HepG2 (cell line): ENCODE data around the gene CD79A. TPM values are rescaled to one million over a fixed set of nuclear protein-coding genes. Genes with fewer than 3 reads are reported as not detected.

Source experiments
- CEBPB ChIP-seq: IDR thresholded peaks from 2 replicates; pipeline ENCODE4 v1.6.1; 2011; ENCODE audit warnings: low read depth, low read length, improper control_type of control experiment, borderline replicate concordance
- FOSL2 ChIP-seq: sonication (generic); formaldehyde crosslinking; IDR thresholded peaks from 2 replicates; pipeline ENCODE4 v1.4.0; 2020; ENCODE audit warnings: missing genetic modification reagents
- GPN1 ChIP-seq: sonication (generic); formaldehyde crosslinking; IDR thresholded peaks from 2 replicates; pipeline ENCODE4 v1.5.1; 2020; ENCODE audit warnings: missing genetic modification reagents, borderline replicate concordance
- HDAC2 ChIP-seq: sonication (generic); formaldehyde crosslinking; IDR thresholded peaks from 2 replicates; pipeline ENCODE4 v1.4.0; 2020; ENCODE audit warnings: missing genetic modification reagents
- JUN ChIP-seq: sonication (generic); formaldehyde crosslinking; IDR thresholded peaks from 2 replicates; pipeline ENCODE4 v1.4.0; 2020; ENCODE audit warnings: mild to moderate bottlenecking, missing genetic modification reagents
- KLF15 ChIP-seq: sonication (generic); formaldehyde crosslinking; IDR thresholded peaks from 2 replicates; pipeline ENCODE4 v1.8.1; 2023; ENCODE audit warnings: borderline replicate concordance, mild to moderate bottlenecking, inconsistent platforms, missing genetic modification reagents, mixed read lengths
- MIXL1 ChIP-seq: IDR thresholded peaks from 2 replicates; pipeline ENCODE4 v1.6.1; 2016
- NFE2 ChIP-seq: sonication (generic); formaldehyde crosslinking; IDR thresholded peaks from 2 replicates; pipeline ENCODE4 v1.4.0; 2020; ENCODE audit warnings: missing genetic modification reagents
- NFKBIZ ChIP-seq: IDR thresholded peaks from 2 replicates; pipeline ENCODE4 v1.6.1; 2018; ENCODE audit warnings: missing genetic modification reagents, missing compliant biosample characterization
- RFX3 ChIP-seq: IDR thresholded peaks from 2 replicates; pipeline ENCODE4 v1.6.1; 2016; ENCODE audit warnings: missing biosample characterization, missing genetic modification reagents
- SAFB2 ChIP-seq: sonication (generic); formaldehyde crosslinking; IDR thresholded peaks from 2 replicates; pipeline ENCODE4 v1.5.1; 2020; ENCODE audit warnings: missing genetic modification reagents, low read depth, mild to moderate bottlenecking, borderline replicate concordance
- TP53 ChIP-seq: sonication (generic); formaldehyde crosslinking; conservative IDR thresholded peaks from 2 replicates; pipeline ENCODE4 v1.4.0; 2020; ENCODE audit warnings: missing genetic modification reagents
- ZBED4 ChIP-seq: sonication (generic); formaldehyde crosslinking; IDR thresholded peaks from 2 replicates; pipeline ENCODE4 v1.4.0; 2020; ENCODE audit warnings: missing genetic modification reagents, borderline replicate concordance
- ZFP90 ChIP-seq: sonication (generic); formaldehyde crosslinking; IDR thresholded peaks from 2 replicates; pipeline ENCODE4 v1.8.0; 2022; ENCODE audit warnings: missing genetic modification reagents, mild to moderate bottlenecking, inconsistent platforms, borderline replicate concordance
- ZNF281 ChIP-seq: sonication (generic); formaldehyde crosslinking; IDR thresholded peaks from 2 replicates; pipeline ENCODE4 v1.4.0; 2020; ENCODE audit warnings: missing genetic modification reagents, borderline replicate concordance
- ZNF460 ChIP-seq: sonication (generic); formaldehyde crosslinking; IDR thresholded peaks from 2 replicates; pipeline ENCODE4 v1.5.1; 2020; ENCODE audit warnings: missing genetic modification reagents, mild to moderate bottlenecking, borderline replicate concordance
- ZNF547 ChIP-seq: sonication (generic); formaldehyde crosslinking; IDR thresholded peaks from 2 replicates; pipeline ENCODE4 v1.5.1; 2020; ENCODE audit warnings: mild to moderate bottlenecking, missing genetic modification reagents
- ZNF564 ChIP-seq: sonication (generic); formaldehyde crosslinking; IDR thresholded peaks from 2 replicates; pipeline ENCODE4 v1.8.1; 2023; ENCODE audit warnings: mild to moderate bottlenecking, missing genetic modification reagents
- ZNF629 ChIP-seq: sonication (generic); formaldehyde crosslinking; conservative IDR thresholded peaks from 2 replicates; pipeline ENCODE4 v1.5.0; 2020; ENCODE audit warnings: missing genetic modification reagents
- polyA plus RNA-seq, 8 experiments: library from polyadenylated mRNA; depleted of rRNA in 3 of 8; stranded (reverse) in 7 of 8; unstranded in 1 of 8; fragments of >200 nt; fragmentation: Illumina TruSeq in 4 of 8; extraction: Trizol in 4 of 8; gene quantifications; 2 replicates each; pipeline versions ENCODE4 v1.2.1 to v1.2.3, GENCODE V29; 2011 to 2016; ENCODE audit warnings: low read depth in 4 of 8, missing spikeins in 1 of 8, mixed read lengths in 1 of 8; ENCODE audit not compliant: insufficient read depth in 1 of 8
- total RNA-seq, 5 experiments: library from RNA; depleted of rRNA; stranded (reverse); fragments of >200 nt; fragmentation: Illumina TruSeq; extraction: Trizol; gene quantifications; 2 replicates each; pipeline ENCODE4 v1.2.3, GENCODE V29; 2016; ENCODE audit warnings: low read depth in 1 of 5
- TF ChIP-seq, protein P1 (sequence below): sonication (generic); formaldehyde crosslinking; IDR thresholded peaks from 2 replicates; pipeline ENCODE4 v1.4.0; 2020; ENCODE audit warnings: mild to moderate bottlenecking, low read depth, missing genetic modification reagents

The CD79A gene
- total and polyA plus RNA-seq, 2 of the 13 experiments (the other 11 are each of a cell fraction or from before 2014, with no cell fraction given), result 0.24 to 0.33 TPM

DNA sequence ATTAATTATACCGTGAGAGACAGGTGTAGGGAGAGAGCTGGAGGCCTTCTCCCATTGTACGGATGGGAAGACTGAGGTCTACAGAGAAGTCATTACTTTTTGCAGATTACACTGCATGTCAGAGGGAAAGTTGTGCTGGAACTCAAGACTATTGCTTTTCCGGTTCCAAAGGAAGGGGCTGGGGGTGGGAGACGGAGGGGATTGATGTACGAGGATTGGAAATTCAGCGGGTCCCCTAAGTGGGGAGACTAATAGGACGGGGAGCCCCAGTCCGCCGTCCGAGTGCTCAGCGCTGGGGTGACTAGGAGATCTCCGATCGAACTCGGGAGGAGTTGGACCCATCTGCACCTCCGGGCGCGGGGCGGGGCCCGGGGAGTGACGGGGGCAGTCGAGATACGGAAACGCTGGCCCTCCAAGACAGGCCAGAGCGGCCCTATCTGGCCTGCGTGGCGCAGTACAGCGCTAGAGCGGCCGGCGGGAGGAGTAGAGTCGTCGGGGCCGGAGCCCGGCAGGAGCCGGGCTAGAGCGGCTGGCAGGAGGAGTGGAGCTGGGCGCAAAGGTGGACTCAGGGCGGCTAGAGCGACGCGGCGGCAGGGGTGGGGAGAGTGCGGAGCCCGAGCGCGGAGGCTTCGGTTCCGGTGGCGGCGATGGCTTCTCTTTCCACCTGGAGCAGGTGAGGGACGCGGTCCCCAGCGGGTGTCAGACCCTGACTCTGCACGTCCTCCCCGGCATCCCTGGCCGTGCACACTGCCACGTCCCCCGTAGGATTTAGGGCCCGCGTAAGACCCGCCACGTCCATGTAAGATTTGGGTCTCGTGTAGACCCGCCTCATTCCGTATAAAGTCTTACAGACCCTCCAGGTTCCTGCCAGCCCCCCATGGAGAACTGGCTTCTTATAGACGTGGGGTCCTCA is 7.0 kb downstream of the CD79A start (continued):
- no peak for TF ChIP-seq ZNF281 (CRISPR knock-in tag)
- no peak for TF ChIP-seq MIXL1
- TF ChIP-seq ZFP90 (CRISPR knock-in tag), result 0 out of 2 replicates have a peak, but pooled peaks have one; percentile 27
- no peak for TF ChIP-seq CEBPB
- peak; percentile 67 for TF ChIP-seq FOSL2
- TF ChIP-seq KLF15 (CRISPR knock-in tag), result no peak; the same call in 1 of the 2 replicates
- peak; percentile 46; the same call in 1 of the 2 replicates for TF ChIP-seq SAFB2 (CRISPR knock-in tag)
- peak; percentile 64 for TF ChIP-seq HDAC2 (CRISPR knock-in tag)
- TF ChIP-seq TP53 (CRISPR knock-in tag), result no peak
- TF ChIP-seq, protein P1, sequence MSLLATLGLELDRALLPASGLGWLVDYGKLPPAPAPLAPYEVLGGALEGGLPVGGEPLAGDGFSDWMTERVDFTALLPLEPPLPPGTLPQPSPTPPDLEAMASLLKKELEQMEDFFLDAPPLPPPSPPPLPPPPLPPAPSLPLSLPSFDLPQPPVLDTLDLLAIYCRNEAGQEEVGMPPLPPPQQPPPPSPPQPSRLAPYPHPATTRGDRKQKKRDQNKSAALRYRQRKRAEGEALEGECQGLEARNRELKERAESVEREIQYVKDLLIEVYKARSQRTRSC (CRISPR knock-in tag), result no peak
- TF ChIP-seq ZNF460 (CRISPR knock-in tag), result no peak
- TF ChIP-seq ZNF564 (CRISPR knock-in tag), result 0 out of 2 replicates have a peak, but pooled peaks have one; percentile 62
- TF ChIP-seq ZBED4 (CRISPR knock-in tag), result peak; percentile 79
- TF ChIP-seq ZNF547 (CRISPR knock-in tag), result no peak
- no peak for TF ChIP-seq GPN1 (CRISPR knock-in tag)
- no peak for TF ChIP-seq NFE2 (CRISPR knock-in tag)
- TF ChIP-seq NFKBIZ (CRISPR knock-in tag), result no peak
- TF ChIP-seq RFX3 (CRISPR knock-in tag), result no peak; the same call in 1 of the 2 replicates
- TF ChIP-seq ZNF629, result peak; percentile 99
- no peak for TF ChIP-seq JUN (CRISPR knock-in tag)
